IMR-90 (cell line): ENCODE measurements around the gene IQGAP2. TPM values are rescaled to one million over a fixed set of nuclear protein-coding genes. Genes with fewer than 3 reads are reported as not detected.

Source experiments
- ATAC-seq: fragments of 200-7000 bp; cut with Tn5 transposase; 2 replicates; pipeline ENCODE4 v1.9.1; 2020; ENCODE audit warnings: low read depth, mild to moderate bottlenecking, moderate library complexity
- BruUV-seq: library from RNA; stranded (reverse); fragments of 400-500 nt; replicated peaks from 2 replicates; lab custom pipeline; 2021; lab: Mats Ljungman, UMichigan
- CTCF ChIA-PET: fragments of 300-600 bp; formaldehyde crosslinking; extraction: SDS; loops from one replicate; lab custom pipeline; 2021; ENCODE audit warnings: antibody characterized with exemption; lab: Yijun Ruan, JAX
- POLR2A ChIA-PET: fragments of 300-600 bp; sonication (Branson Sonifier 250); formaldehyde crosslinking; loops from one replicate; lab custom pipeline; 2022; ENCODE audit warnings: antibody characterized with exemption; ENCODE audit not compliant: unreplicated experiment; lab: Charles Lee
- DNase-seq: peaks from one replicate; pipeline ENCODE4 v3.0.0; 2013
- H2AFZ ChIP-seq: replicated peaks from 2 replicates; pipeline ENCODE3; 2013; ENCODE audit warnings: low read length, mild to moderate bottlenecking; ENCODE audit not compliant: poor library complexity
- H2AK5ac ChIP-seq: 2 replicates; pipeline ENCODE4 v1.6.1; 2013; ENCODE audit warnings: low read depth, low read length, inconsistent platforms
- H2AK9ac ChIP-seq: replicated peaks from 2 replicates; pipeline ENCODE3; 2013; ENCODE audit warnings: mild to moderate bottlenecking, low read depth, low read length, moderate library complexity; ENCODE audit not compliant: poor library complexity
- H2BK120ac ChIP-seq: 2 replicates; pipeline ENCODE4 v1.6.1; 2013; ENCODE audit warnings: low read depth, low read length, inconsistent platforms
- H2BK15ac ChIP-seq: 3 replicates; pipeline ENCODE4 v1.6.1; 2013; ENCODE audit warnings: low read depth, low read length, inconsistent platforms
- H2BK20ac ChIP-seq: 2 replicates; pipeline ENCODE4 v1.6.1; 2013; ENCODE audit warnings: low read depth, mild to moderate bottlenecking, inconsistent platforms, low read length, moderate library complexity
- H2BK5ac ChIP-seq: 2 replicates; pipeline ENCODE4 v1.6.1; 2013; ENCODE audit warnings: mild to moderate bottlenecking, low read depth, low read length, inconsistent platforms; ENCODE audit not compliant: poor library complexity, severe bottlenecking
- H3K14ac ChIP-seq: replicated peaks from 2 replicates; pipeline ENCODE4 v1.6.1; 2013; ENCODE audit warnings: low read depth, low read length, inconsistent platforms
- H3K18ac ChIP-seq: 2 replicates; pipeline ENCODE4 v1.6.1; 2013; ENCODE audit warnings: low read depth, low read length, control low read depth
- H3K23ac ChIP-seq: 2 replicates; pipeline ENCODE4 v1.6.1; 2013; ENCODE audit warnings: low read depth, low read length, inconsistent platforms
- H3K27ac ChIP-seq: 2 replicates; pipeline ENCODE4 v1.5.1; 2013; ENCODE audit warnings: mild to moderate bottlenecking, control low read depth, low read length; ENCODE audit not compliant: insufficient read depth
- H3K27me3 ChIP-seq: 2 replicates; pipeline ENCODE4 v1.6.1; 2013; ENCODE audit warnings: low read length; ENCODE audit not compliant: control insufficient read depth, insufficient read depth
- H3K36me3 ChIP-seq: 2 replicates; pipeline ENCODE4 v1.6.1; 2013; ENCODE audit warnings: low read length, mixed read lengths; ENCODE audit not compliant: control insufficient read depth, insufficient read depth
- H3K4ac ChIP-seq: 2 replicates; pipeline ENCODE4 v1.6.1; 2013; ENCODE audit warnings: low read depth, low read length, inconsistent platforms
- H3K4me1 ChIP-seq: 2 replicates; pipeline ENCODE4 v1.6.1; 2013; ENCODE audit warnings: low read length, mixed read lengths; ENCODE audit not compliant: control insufficient read depth, insufficient read depth
- H3K4me2 ChIP-seq: 2 replicates; pipeline ENCODE4 v1.6.1; 2013; ENCODE audit warnings: low read depth, mild to moderate bottlenecking, control low read depth, low read length, moderate library complexity
- H3K4me3 ChIP-seq: 2 replicates; pipeline ENCODE4 v1.5.1; 2013; ENCODE audit warnings: low read depth, mild to moderate bottlenecking, control low read depth, low read length, moderate library complexity; ENCODE audit not compliant: insufficient read depth
- H3K56ac ChIP-seq: 2 replicates; pipeline ENCODE4 v1.6.1; 2013; ENCODE audit warnings: low read length, inconsistent platforms; ENCODE audit not compliant: insufficient read depth; ENCODE audit errors: extremely low read depth
- H3K79me1 ChIP-seq, 2 experiments: 2 replicates each; pipeline ENCODE4 v1.6.1; 2013; ENCODE audit warnings: low read length in 2 of 2, inconsistent platforms in 1 of 2, low read depth in 1 of 2
- H3K9ac ChIP-seq: 2 replicates; pipeline ENCODE4 v1.6.1; 2013; ENCODE audit warnings: low read depth, low read length, control low read depth
- H3K9me1 ChIP-seq: 2 replicates; pipeline ENCODE4 v1.6.1; 2013; ENCODE audit warnings: low read length, inconsistent platforms; ENCODE audit not compliant: insufficient read depth
- H3K9me3 ChIP-seq: 2 replicates; pipeline ENCODE4 v1.6.1; 2013; ENCODE audit warnings: low read length; ENCODE audit not compliant: control insufficient read depth, insufficient read depth
- H4K20me1 ChIP-seq: 2 replicates; pipeline ENCODE4 v1.6.1; 2013; ENCODE audit warnings: low read length, inconsistent platforms; ENCODE audit not compliant: insufficient read depth
- H4K5ac ChIP-seq: 2 replicates; pipeline ENCODE4 v1.6.1; 2013; ENCODE audit warnings: mild to moderate bottlenecking, low read depth, low read length, control low read depth
- H4K8ac ChIP-seq, 2 experiments: 2 replicates each; pipeline ENCODE4 v1.6.1; 2013; ENCODE audit warnings: low read depth in 2 of 2, low read length in 2 of 2, control low read depth in 1 of 2, inconsistent platforms in 1 of 2
- H4K91ac ChIP-seq: 2 replicates; pipeline ENCODE4 v1.6.1; 2013; ENCODE audit warnings: low read depth, low read length, inconsistent platforms; ENCODE audit not compliant: insufficient read depth
- BHLHE40 ChIP-seq: fragments of 150-350 bp; IDR thresholded peaks from 2 replicates; pipeline ENCODE4 v1.6.1; 2016; ENCODE audit warnings: mild to moderate bottlenecking, low read depth, low read length
- ELK1 ChIP-seq: fragments of 150-350 bp; IDR thresholded peaks from 2 replicates; pipeline ENCODE4 v1.6.1; 2016; ENCODE audit warnings: low read depth, mild to moderate bottlenecking, low read length, moderate library complexity, borderline replicate concordance
- MAZ ChIP-seq: IDR thresholded peaks from 2 replicates; pipeline ENCODE4 v1.6.1; 2012; ENCODE audit warnings: low read depth, mild to moderate bottlenecking, low read length, improper control_type of control experiment, moderate library complexity, borderline replicate concordance
- MXI1 ChIP-seq: IDR thresholded peaks from 2 replicates; pipeline ENCODE4 v1.6.1; 2012; ENCODE audit warnings: low read depth, mild to moderate bottlenecking, low read length, moderate library complexity, borderline replicate concordance
- POLR2A ChIP-seq: IDR thresholded peaks from 2 replicates; pipeline ENCODE4 v1.6.1; 2012; ENCODE audit warnings: mild to moderate bottlenecking, low read depth, low read length
- RAD21 ChIP-seq: IDR thresholded peaks from 2 replicates; pipeline ENCODE4 v1.6.1; 2012; ENCODE audit warnings: low read length, improper control_type of control experiment
- SMC3 ChIP-seq: fragments of 150-350 bp; IDR thresholded peaks from 2 replicates; pipeline ENCODE4 v1.6.1; 2016; ENCODE audit warnings: low read depth, mild to moderate bottlenecking, antibody characterized with exemption, low read length, moderate library complexity
- WGBS, 2 experiments: methylation state at CpG; one replicate each; pipeline versions ENCODE4 v1.1.5 to v1.1.7; 2013; ENCODE audit warnings: missing lambda C conversion rate in 2 of 2; ENCODE audit not compliant: insufficient read length in 1 of 2; ENCODE audit errors: extremely low coverage in 2 of 2; 5-methylcytosine and 5-hydroxymethylcytosine counted together
- dilution Hi-C: fragments of 300-500 bp; cut with HindIII; formaldehyde crosslinking; loops from one replicate; pipeline ENCODE4 v1.14.3; 2018; ENCODE audit warnings: low sequenced_read_pairs; ENCODE audit not compliant: unreplicated experiment
- in situ Hi-C: fragments of 300-500 bp; cut with MboI; formaldehyde crosslinking; loops from 3 replicates; pipeline ENCODE4 v1.14.3; 2019; ENCODE audit warnings: low sequenced_read_pairs, inconsistent platforms, mixed read lengths
- intact Hi-C: fragments of 100-400 bp; cut with micrococcal nuclease; formaldehyde crosslinking; loops from 2 replicates; pipeline ENCODE4 v1.10.0; 2022
- polyA plus RNA-seq, 3 experiments: library from polyadenylated mRNA; depleted of rRNA; stranded (reverse); fragments of >200 nt; gene quantifications; 2 replicates each; pipeline ENCODE4 v1.2.3, GENCODE V29; 2012; ENCODE audit warnings: low replicate concordance in 1 of 3
- total RNA-seq: library from RNA; depleted of rRNA; stranded (reverse); fragments of >200 nt; gene quantifications from 2 replicates; pipeline ENCODE4 v1.2.3, GENCODE V29; 2012

Gene IQGAP2
- total and polyA plus RNA-seq, 2 of the 4 experiments (the other 2 are of a cell fraction): 0.21 to 0.36 TPM

GRCh38 chr5:76468635-76469425 is 65.7 kb downstream of the IQGAP2 start:
- dilution Hi-C loops: no loop called here
- BruUV-seq: no TSS peak
- H4K91ac ChIP-seq: no peak overlapping the region

More at GRCh38 chr5:76468635-76469425, 65.7 kb downstream of the IQGAP2 start:
- Histone ChIP-seq H3K4ac (no peak overlapping the region), H2BK120ac (no peak overlapping the region), H3K56ac (no peak overlapping the region), H3K9me1 (no peaks in the 10 kb centered on the region), H2BK20ac (no peak overlapping the region), H2AK9ac (no peak overlapping the region), H3K9me3 (no peaks in the 10 kb centered on the region), H4K8ac (no peak overlapping the region), H3K23ac (no peak overlapping the region), H2AK5ac (no peak overlapping the region), H3K18ac (no peak overlapping the region), H2AFZ (no peak overlapping the region), H4K20me1 (no peaks in the 10 kb centered on the region), H3K4me1 (no peaks in the 10 kb centered on the region), H4K5ac (no peak overlapping the region), H3K4me2 (no peak overlapping the region), H3K36me3 (no peaks in the 10 kb centered on the region), H3K27ac (no peak overlapping the region), H3K9ac (no peak overlapping the region), H2BK5ac (no peak overlapping the region), H3K79me1 (no peaks in the 10 kb centered on the region), H2BK15ac (no peak overlapping the region), H3K4me3 (no peak overlapping the region), H3K27me3 (no peaks in the 10 kb centered on the region), H3K14ac (no peak overlapping the region)
- ChIA-PET CTCF (interaction anchor here (0.6 kb wide), 1 partner anchor 138 kb away, joined by 6 read pairs; no protein-coding TSS in a partner anchor), POLR2A (no interaction called here)
- WGBS, 2 experiments: 50% methylated on average over 1 of the region's 12 CpGs; no CpG with 5 or more reads in 1 of the 2 experiments
- in situ Hi-C loops: no loop called here
- TF ChIP-seq MXI1 (no peak), POLR2A (no peak), BHLHE40 (no peak), RAD21 (no peak), MAZ (no peak), SMC3 (no peak), ELK1 (no peak)
- DNase-seq (no peak), ATAC-seq (no peak)
- intact Hi-C loops: no loop called here
